HG02943 (cell line): ENCODE results near the gene USP3.
"Not testable (repeated sequence)": the region's sequence is repeated elsewhere in the genome, so short reads cannot be mapped to it uniquely, and the experiment has no call there.

ENCODE experiments used
- ATAC-seq: cut with Tn5 transposase; IDR thresholded peaks from one replicate; pipeline ENCODE4 v1.9.1; 2021; ENCODE audit warnings: mild to moderate bottlenecking, low read depth, moderate library complexity; ENCODE audit not compliant: unreplicated experiment

USP3 gene

GRCh38 chr15:63475707-63476106 lies 28.7 kb upstream of the USP3 start:
- ATAC-seq = no peak

DNA sequence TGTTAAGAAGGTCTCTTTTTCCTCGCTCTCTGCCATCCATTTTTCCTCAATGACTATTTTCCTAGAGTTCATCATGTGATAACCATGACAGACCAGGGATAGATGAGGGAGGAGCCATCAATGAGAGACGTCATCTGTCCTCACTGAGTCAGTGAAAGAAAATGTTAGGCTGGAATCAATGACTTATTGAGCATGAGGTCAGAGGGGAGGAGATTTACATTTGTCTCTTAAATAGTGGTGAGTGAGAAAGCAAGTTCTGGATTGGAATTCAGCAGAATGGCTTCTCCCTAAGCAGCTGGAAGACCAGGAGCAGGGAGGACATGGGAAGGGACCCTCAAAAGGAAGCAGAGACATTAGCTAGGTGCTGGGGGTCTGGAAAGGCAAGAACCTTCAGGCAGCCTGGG lies 28.2 kb upstream of the USP3 start:
- ATAC-seq = no peak

- ATAC-seq = no peak
These were observed 26.1 kb upstream of the USP3 start for GRCh38 chr15:63478243-63478642.

DNA sequence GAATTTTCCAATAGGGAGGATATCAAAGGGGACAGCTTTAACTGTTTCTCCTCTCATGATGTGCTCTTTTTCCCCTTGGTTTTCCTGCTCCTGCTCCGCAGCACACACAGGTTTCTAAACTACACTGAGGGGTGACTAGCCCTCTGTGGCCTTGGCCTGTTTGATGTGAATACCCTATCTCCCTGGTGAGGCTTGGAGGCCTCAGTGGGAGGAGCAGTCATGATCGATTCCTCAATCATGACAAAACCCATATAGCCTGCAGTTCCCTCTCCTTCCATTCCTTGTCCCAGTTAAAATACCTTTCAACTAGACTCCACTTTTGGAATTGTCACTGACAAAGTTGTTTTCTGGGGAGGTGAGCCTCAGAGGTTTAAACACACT lies 24.0 kb upstream of the USP3 start:
- no peak for ATAC-seq

GRCh38 chr15:63481105-63481810 lies 23.1 kb upstream of the USP3 start:
- no peak for ATAC-seq

- no peak for ATAC-seq
These were observed 21.5 kb upstream of the USP3 start for GRCh38 chr15:63482874-63483323.

- ATAC-seq = no peak
These were observed 20.6 kb upstream of the USP3 start for GRCh38 chr15:63483521-63484371.

GRCh38 chr15:63484433-63485186 lies 19.8 kb upstream of the USP3 start:
- no peak for ATAC-seq

DNA sequence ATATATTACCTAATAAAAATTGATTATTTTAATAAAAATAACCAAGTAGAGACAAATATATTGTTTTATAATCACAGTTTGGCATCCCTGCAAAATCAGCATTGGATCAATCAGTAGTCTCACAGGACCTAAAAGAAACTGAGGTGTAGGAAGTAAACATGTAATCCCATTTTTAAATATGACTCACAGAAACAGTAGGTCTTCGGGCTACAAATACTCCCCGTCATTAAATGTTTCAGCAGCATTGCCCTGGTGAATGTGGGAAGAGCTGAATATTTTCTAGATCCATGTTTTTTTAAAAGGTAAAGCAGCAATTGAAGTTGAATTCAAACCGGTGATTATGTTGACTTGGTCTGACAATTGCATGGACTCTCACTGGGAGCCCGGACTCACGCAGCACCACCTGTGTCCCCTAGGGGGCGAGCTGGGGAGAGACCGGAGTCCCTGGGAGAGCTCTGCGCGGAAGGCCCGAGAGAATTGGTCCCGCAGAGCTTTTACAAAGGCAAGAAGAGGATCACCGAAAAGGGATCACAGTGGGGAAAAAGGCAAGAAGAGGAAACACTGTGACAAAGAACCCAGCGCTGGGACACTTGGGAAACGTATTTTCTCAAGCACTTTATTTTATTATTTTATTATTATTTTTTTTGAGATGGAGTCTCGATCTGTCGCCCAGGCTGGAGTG lies 17.2 kb upstream of the USP3 start:
- no peak for ATAC-seq

GRCh38 chr15:63487758-63488397 lies 16.5 kb upstream of the USP3 start:
- ATAC-seq = not testable (repeated sequence)

DNA sequence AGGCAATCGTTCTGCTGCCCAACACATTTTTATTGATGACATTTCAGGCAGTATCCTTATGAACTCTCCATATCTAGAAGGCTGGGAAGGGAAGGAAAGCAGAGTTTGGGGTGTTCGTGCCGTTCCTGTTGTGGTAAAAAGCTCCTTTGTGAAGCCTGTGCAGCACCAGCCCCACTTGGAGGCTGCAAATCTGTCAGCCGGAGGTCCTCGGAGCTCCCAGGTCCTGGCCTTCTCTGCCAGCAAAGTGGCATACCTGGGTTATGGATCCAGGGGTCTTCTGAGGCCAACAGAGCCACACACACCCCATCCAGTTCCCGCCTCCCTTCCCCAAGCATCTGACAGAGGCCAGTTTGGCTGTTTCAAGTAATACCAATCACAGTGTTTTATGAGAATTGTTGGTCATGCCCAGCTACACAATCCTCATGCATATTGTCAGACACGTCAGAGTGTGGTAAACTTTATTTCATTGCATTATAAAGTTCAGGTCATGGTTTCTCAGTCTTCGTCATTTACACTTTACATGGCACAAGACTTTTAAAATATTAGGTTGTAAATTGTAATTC lies 15.9 kb upstream of the USP3 start:
- no peak for ATAC-seq

- no peak for ATAC-seq
These were observed 15.0 kb upstream of the USP3 start for GRCh38 chr15:63489352-63489751.

GRCh38 chr15:63490345-63491034 lies 13.9 kb upstream of the USP3 start:
- ATAC-seq = no peak

DNA sequence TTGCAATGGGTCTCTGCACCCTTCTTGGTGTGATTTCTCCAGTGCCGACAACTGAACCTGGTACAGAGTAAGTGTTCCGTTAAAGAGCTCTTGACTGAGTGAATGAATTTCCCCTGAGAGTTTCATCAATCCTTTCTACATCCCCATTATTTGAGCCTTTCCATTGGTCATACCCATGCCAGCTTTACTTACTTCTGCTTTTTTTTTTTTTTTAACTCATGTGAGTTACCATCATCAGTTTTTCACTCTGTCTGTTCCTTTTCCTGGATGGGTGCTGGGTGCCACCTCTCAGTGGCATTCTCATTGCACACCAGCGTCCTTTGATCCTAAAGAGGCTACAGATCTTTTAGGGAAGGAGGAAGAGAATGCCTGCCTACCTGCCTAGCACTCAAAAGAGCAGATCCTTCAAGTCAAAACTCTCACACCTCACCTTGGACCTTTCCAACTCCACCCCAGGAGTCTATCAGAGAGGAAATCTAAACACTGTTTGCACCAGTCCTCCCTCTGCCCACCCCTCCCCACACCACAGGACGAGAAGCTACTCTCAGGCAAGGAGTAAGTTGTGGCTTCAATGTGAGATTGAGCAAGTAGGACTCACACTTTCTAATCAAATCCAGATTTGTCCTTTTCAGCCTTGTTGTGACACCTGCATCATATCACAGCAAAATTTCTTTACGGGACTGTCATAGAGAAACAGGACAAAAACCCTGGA lies 13.1 kb upstream of the USP3 start:
- ATAC-seq = no peak

- no peak for ATAC-seq
These were observed 12.4 kb upstream of the USP3 start for GRCh38 chr15:63491979-63492378.

DNA sequence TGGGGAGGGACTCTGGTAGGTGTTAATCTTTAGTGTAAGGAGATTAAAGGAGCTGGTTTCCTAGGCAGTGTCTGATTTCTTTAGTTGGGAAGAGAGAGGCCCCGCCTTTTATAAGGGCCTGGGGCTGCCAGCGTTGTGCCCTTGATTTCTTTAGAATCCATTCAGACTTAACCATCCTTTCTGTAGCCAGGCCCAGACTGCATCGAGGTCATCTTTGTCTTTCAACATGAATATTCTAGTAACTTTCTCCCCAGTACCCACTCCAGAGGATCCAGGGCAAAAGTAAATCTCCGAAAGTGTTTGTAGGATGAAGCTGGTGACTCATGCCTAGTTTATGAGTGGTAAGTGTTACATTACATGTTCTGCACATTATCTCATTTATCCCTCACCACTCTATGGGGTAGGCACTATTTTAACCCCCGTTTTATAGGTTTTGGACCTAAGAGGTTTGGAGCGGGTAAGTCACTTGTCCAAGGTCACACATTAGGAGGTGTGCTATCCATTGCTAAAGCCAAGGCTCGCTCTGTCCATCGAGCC lies 11.8 kb upstream of the USP3 start:
- ATAC-seq = no peak

GRCh38 chr15:63493436-63493835 lies 11.0 kb upstream of the USP3 start:
- ATAC-seq = no peak

DNA sequence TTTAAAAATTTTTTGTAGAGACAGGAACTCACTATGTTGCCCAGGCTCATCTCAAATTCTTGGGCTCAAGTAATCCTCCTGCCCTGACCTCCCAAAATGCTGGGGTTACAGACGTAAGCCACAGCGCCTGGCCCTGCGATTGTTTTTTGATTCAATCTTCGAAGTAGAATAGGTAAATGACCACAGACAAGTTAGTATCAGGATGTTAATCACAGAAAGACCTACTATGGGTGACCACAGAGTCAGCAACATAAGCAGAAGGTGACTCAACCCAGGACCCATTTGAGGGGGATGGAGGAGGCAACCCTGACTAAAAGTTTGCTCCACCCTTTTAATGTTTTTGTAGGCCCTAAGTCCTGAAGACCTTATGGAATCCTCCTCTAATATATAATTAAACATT lies 10.0 kb upstream of the USP3 start:
- ATAC-seq = no peak
